Adipocyte (in vitro differentiated cells): ENCODE data around the gene FLOT1.

Source experiments
- DNase-seq: peaks from one replicate; pipeline ENCODE4 v3.0.0-alpha.2; 2015; ENCODE audit warnings: low read depth
- H3K27me3 ChIP-seq: replicated peaks from 2 replicates; pipeline ENCODE4 v1.7.0; 2013; ENCODE audit warnings: mild to moderate bottlenecking, low read length, moderate library complexity; ENCODE audit not compliant: control insufficient read depth, insufficient read depth
- H3K36me3 ChIP-seq: 2 replicates; pipeline ENCODE4 v1.7.0; 2013; ENCODE audit warnings: low read length, mild to moderate bottlenecking, moderate library complexity; ENCODE audit not compliant: control insufficient read depth, insufficient read depth, severe bottlenecking
- H3K4me1 ChIP-seq: 2 replicates; pipeline ENCODE4 v1.7.0; 2013; ENCODE audit warnings: mild to moderate bottlenecking, low read length, moderate library complexity; ENCODE audit not compliant: control insufficient read depth, insufficient read depth
- H3K4me3 ChIP-seq: 2 replicates; pipeline ENCODE4 v1.7.0; 2013; ENCODE audit warnings: mild to moderate bottlenecking, low read length, moderate library complexity
- H3K9ac ChIP-seq: 2 replicates; pipeline ENCODE4 v1.7.0; 2013; ENCODE audit warnings: mild to moderate bottlenecking, low read length, moderate library complexity
- H3K9me3 ChIP-seq: 2 replicates; pipeline ENCODE4 v1.7.0; 2013; ENCODE audit warnings: mild to moderate bottlenecking, low read length, moderate library complexity; ENCODE audit not compliant: control insufficient read depth

Gene FLOT1, protein sequence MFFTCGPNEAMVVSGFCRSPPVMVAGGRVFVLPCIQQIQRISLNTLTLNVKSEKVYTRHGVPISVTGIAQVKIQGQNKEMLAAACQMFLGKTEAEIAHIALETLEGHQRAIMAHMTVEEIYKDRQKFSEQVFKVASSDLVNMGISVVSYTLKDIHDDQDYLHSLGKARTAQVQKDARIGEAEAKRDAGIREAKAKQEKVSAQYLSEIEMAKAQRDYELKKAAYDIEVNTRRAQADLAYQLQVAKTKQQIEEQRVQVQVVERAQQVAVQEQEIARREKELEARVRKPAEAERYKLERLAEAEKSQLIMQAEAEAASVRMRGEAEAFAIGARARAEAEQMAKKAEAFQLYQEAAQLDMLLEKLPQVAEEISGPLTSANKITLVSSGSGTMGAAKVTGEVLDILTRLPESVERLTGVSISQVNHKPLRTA

DNA sequence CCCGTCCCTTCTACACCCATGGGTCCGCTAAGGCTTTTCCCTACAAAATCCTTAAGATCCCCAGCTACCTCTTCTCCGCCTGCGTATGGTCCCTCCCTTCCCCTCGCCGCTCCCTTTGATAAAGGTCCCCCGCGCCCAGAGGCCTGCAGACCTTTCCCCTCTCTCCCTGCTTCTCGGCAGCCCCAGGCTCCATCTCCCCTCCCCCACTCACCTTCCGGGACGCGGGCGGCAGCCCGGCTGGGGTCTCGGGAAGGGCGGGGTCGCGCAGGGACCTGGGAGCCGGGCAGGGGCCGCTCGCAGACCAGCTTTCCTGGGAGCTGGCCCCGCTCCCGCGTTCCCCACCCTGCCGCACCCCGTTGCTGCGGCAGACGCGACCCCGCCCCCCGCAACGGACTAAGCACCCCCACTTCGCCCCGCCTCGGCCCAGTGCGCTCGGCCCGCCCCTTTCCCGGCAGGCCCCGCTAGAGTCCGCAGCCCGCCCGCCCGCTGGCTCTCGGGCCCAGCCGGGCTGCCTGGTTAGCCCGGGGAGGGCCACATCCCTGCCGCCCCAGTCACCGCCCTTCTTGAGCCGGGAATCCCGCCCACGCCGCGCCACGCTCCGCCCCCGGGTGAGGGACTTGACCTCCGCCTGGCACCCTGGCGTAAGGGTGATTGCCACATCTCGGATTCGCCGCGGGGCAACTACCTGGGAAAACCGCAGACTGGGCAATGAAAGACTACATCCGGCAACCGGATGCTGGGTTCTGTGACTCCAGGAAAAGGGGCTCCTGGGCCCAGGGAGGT, at the start of gene FLOT1:
Gene FLOT1, minus strand, starts transcription at position 372 of the 783 bp plus-strand sequence. CDS start 498 bp downstream, outside the sequence.
- Histone ChIP-seq H3K27me3 (no peaks in the 10 kb centered on the region), H3K4me1 (peaks cover 34% of the 10 kb centered on the region), H3K9ac (peak within 1 kb of the TSS; percentile 95), H3K9me3 (no peaks in the 10 kb centered on the region), H3K36me3 (peaks cover 31% of the 10 kb centered on the region), H3K4me3 (peak within 1 kb of the TSS; percentile 93)
- DNase-seq, result peak; percentile 99

DNA sequence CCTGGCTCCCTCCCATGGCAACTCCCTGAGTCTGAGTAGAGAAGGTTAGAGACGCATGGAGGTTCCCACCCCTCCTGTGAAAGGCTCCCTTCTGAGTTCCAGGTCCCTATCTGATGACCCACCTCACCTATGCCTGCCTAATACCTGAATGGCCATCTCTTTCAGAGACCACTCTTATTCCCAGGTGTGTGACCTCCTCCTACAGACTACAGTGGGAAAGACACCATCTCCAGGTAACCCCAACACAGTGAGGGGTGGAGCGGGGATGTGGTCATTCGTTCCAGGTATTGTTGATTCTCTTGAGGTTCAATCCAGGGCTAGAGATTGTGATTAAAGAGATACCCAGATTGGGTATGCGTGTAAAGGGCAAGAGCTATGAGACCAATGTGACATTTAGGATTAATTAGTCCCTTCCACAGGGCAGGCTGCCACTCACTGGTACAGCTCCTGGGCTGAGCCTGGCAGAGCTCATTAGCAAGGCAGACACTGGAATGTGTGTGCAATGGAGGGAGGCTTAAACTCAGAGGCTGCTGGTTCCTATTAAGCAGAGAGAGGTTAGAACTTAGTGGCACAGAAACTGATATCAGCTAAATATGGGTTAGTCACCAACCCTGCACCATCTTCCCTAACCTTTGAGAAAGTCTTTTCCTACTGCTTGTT, 48.4 kb upstream of the FLOT1 start:
- Histone ChIP-seq H3K27me3 (no peaks in the 10 kb centered on the region), H3K4me3 (no peak overlapping the region), H3K36me3 (no peaks in the 10 kb centered on the region), H3K4me1 (peaks cover 10% of the 10 kb centered on the region), H3K9me3 (no peaks in the 10 kb centered on the region), H3K9ac (no peak overlapping the region)
- DNase-seq, result no peak

DNA sequence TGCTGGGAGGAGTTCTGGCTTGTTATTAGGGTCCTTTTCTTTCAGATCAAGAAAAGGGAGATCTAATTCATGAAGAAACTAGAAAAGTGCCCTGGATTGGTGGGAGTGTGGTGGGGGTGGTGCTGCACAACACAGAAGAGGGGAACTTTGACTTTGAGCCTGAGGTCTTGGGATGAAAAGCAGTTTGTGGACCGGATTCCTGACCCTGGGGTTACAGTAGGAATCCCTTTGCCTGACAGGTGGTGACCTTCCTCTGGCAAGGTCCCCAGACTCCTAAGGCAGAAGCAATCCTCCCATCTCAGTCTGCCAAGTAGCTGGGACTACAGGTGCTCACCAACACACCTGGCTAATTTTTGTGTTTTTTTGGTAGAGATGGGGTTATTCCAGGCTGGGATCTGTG, 47.1 kb upstream of the FLOT1 start:
- H3K4me3 ChIP-seq, result no peak overlapping the region
- no peak overlapping the region for H3K9ac ChIP-seq
- DNase-seq, result no peak
- H3K9me3 ChIP-seq, result no peaks in the 10 kb centered on the region
- peaks cover 10% of the 10 kb centered on the region for H3K4me1 ChIP-seq
- no peaks in the 10 kb centered on the region for H3K36me3 ChIP-seq
- no peaks in the 10 kb centered on the region for H3K27me3 ChIP-seq

DNA sequence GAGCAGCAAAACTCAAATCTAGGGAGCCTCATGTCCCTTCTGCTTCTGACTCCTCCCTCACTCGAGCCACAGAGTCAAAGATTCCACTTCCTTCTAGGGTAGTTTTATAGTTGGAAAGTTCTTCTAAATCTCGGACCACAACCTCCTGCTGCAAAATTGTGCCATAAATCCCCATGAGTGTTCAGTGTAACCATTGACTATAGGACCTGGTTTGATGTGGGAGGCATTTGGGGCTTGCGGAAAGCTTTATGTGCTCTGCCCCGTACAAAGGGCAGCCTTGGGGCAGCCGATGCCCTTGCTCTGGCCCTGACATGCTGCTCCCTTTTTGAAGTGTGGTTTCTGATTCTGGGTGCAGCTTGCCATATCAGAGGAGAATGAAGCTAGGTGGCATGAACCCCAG, 45.5 kb upstream of the FLOT1 start:
- H3K4me1 ChIP-seq, result peaks cover 4% of the 10 kb centered on the region
- no peaks in the 10 kb centered on the region for H3K9me3 ChIP-seq
- no peak for DNase-seq

DNA sequence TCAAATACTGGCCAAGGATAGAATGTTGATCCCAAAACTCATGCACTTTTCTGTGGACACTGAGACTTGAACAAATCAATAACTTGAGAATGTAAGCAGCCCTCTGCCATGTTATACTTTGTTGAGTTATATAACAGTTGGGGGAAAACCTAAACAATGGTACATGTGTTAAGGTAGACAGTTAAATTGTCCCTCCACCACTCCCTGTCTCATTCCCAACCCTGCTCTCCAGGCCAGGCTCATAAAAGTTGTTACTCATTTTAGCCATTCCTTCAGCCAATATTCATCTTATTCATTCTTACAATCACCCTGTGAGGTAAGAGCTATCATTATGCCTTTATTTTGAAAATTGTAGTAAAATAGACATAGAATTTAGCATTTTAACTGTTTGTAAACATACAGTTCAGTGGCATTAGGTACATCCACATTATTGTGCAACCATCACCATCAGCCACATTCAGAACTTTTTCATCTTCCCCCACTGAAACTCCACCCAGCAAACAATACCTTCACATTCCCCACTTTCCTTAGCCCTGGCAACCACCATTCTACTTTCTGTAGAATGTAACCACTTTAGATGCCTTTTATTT, 40.0 kb upstream of the FLOT1 start:
- DNase-seq, result peak; percentile 62

More for the DNA sequence above, 45.5 kb upstream of the FLOT1 start:
- Histone ChIP-seq H3K27me3 (no peaks in the 10 kb centered on the region), H3K9ac (no peak overlapping the region), H3K4me3 (no peak overlapping the region), H3K36me3 (no peaks in the 10 kb centered on the region)

DNA sequence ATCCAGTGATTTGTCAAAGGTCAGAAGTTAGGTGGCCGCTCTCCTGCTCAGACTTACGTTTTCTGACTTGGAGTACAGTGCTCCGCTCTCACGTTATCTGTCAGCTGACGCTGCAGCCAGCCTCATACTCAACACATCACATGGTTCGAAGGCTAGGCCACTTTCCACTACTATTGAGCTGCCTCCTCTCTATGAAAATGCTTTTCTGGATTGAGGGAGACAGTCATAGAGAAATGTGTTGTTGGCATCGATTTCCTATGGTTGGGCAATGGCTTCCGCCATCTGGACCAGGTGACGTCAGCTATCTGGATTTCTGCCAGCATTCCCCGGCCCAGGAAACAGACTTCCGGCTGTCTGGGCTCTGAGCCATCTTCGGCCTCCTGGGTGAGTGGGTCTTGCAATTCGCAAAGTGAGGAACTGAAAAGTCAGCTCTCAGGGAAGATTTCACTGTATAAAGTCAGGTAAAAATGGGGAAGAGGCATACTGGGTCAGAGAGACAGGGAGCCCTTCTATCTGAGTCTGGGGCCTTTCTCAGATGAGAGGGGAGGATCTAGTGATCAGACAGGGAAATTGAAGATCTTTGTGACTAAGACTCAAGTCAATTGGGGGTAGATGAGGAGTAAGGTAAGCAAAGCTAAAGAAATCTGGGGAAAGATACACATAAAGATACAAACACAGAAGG, 39.4 kb upstream of the FLOT1 start:
- no peaks in the 10 kb centered on the region for H3K36me3 ChIP-seq
- no peaks in the 10 kb centered on the region for H3K27me3 ChIP-seq
- DNase-seq, result peak; percentile 98
- H3K9ac ChIP-seq, result peak overlapping the region; percentile 67
- peaks cover 48% of the 10 kb centered on the region for H3K4me1 ChIP-seq
- peak overlapping the region; percentile 60 for H3K4me3 ChIP-seq
- no peaks in the 10 kb centered on the region for H3K9me3 ChIP-seq

More for the DNA sequence above, 40.0 kb upstream of the FLOT1 start:
- no peaks in the 10 kb centered on the region for H3K36me3 ChIP-seq
- peaks cover 48% of the 10 kb centered on the region for H3K4me1 ChIP-seq
- no peaks in the 10 kb centered on the region for H3K27me3 ChIP-seq
- H3K9ac ChIP-seq, result peak overlapping the region; percentile 42
- peak overlapping the region; percentile 42 for H3K4me3 ChIP-seq
- H3K9me3 ChIP-seq, result no peaks in the 10 kb centered on the region

DNA sequence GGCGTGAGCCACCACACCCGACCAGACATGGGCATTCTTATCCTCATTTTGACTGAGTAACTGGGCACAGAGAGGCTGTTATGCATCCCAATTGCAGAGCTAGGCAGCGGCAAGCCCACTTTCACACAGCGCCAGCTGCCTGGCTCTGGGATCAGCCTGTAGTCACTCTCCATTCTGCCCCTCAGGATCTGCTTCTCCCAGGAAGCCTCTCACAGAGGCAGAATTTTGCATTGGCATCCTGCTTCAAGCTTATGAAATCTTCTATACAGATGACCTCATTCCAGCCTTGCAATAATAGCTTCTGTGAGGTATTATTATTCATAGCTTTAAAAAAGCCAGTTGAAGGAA, 38.9 kb upstream of the FLOT1 start:
- DNase-seq, result no peak
- Histone ChIP-seq H3K36me3 (no peaks in the 10 kb centered on the region), H3K9me3 (no peaks in the 10 kb centered on the region), H3K9ac (peak overlapping the region; percentile 67), H3K4me3 (peak overlapping the region; percentile 60), H3K27me3 (no peaks in the 10 kb centered on the region), H3K4me1 (peaks cover 48% of the 10 kb centered on the region)

DNA sequence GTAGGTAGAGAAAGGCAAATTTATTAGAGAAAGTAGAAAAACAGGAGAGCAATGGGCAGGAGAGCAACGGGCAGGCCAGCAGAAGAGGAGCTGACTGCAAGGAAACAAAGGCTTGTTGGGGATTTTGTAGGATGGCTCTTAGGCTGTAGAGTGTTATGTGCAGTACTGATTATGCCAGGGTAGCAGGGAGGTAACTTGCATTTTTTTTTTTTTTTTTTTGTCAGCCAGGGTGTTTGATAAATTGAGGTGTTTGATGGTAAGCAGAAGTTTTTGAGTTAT, 38.1 kb upstream of the FLOT1 start:
- H3K4me1 ChIP-seq, result peaks cover 48% of the 10 kb centered on the region
- DNase-seq, result no peak
- H3K9ac ChIP-seq, result no peak overlapping the region
- H3K36me3 ChIP-seq, result no peaks in the 10 kb centered on the region
- no peaks in the 10 kb centered on the region for H3K27me3 ChIP-seq
- no peaks in the 10 kb centered on the region for H3K9me3 ChIP-seq
- no peak overlapping the region for H3K4me3 ChIP-seq

DNA sequence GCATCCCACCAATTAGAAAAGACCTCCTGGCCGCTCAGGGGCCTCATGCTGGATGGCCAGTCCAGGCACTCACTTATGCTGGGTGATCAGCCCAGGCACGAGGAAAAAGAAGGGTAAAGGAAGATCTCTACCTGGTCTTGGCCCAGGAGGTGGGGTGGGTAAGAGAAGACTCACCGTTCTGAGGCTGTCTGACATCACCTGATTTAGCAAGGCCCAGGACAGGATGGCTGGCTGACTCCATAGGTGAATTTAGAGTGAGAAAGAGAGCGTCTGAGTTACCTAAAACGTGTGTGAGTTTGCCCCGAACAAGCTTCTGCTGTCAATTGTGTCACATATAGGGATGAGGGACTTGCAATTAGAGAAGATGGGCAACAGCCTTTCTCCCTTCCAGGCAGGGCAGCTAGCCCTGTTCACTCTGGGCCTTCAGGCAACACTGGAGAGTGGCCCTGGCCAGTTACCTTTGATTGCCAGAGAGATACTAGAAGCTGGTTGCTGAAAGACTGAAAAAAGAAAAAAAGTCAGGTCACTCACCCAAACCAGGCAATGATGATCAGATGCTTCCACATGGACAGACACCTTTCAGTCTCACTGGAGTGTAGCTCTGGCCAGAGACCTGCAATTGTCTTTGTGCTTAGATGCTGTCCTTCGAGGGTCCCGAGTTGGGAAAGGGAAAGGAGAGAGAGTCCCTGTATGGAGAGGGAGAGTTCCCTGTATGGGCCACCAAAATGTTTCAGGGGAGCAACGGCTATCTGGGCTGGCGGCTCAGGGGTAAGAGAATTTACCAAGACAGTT, 37.6 kb upstream of the FLOT1 start:
- Histone ChIP-seq H3K9me3 (no peaks in the 10 kb centered on the region), H3K4me3 (peak overlapping the region; percentile 62), H3K27me3 (no peaks in the 10 kb centered on the region), H3K4me1 (peaks cover 48% of the 10 kb centered on the region), H3K9ac (peak overlapping the region; percentile 68), H3K36me3 (no peaks in the 10 kb centered on the region)
- DNase-seq, result no peak

DNA sequence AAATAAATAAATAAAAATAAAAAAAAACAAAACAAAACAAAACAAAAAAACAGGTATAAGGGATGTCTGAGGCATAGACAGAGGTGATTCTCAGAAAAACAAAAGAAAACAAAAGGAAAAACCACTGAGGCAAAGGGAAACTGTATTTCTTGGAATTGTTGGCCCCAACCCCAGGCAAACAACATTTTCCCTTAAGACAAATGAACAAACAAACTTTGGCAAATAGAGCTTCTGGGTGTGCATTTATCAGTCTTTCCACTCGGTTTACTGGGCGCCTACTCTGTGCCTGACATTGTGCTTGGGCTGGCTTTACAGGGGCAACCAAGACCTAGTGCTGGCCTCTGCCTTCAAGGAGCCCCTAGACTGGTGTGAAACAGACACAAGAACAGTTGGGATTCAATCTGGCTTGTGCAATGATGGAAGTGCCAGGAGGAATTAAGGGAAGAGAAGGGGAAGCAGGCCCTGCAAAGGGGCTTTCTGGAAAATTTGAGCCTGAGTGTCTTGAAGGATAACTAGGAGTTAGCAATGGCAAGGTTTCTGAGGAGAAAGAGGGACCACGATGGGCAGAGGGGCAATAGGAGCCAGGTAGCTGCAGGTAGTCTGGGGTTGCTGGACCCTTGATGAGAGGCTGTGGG, 35.6 kb upstream of the FLOT1 start:
- H3K4me1 ChIP-seq, result peaks cover 48% of the 10 kb centered on the region
- H3K9ac ChIP-seq, result peak overlapping the region; percentile 68
- H3K4me3 ChIP-seq, result no peak overlapping the region
- no peaks in the 10 kb centered on the region for H3K27me3 ChIP-seq
- no peak for DNase-seq
- no peaks in the 10 kb centered on the region for H3K9me3 ChIP-seq
- H3K36me3 ChIP-seq, result no peaks in the 10 kb centered on the region
